ENCODE results near the gene EPC2. TPM values are rescaled to one million over a fixed set of nuclear protein-coding genes. Genes with fewer than 3 reads are reported as not detected.
"Not testable (repeated sequence)": the region's sequence is repeated elsewhere in the genome, so short reads cannot be mapped to it uniquely, and the experiment has no call there.

Gene EPC2
- total RNA-seq, 1 experiment from 2014 or later = 12.6 TPM

DNA sequence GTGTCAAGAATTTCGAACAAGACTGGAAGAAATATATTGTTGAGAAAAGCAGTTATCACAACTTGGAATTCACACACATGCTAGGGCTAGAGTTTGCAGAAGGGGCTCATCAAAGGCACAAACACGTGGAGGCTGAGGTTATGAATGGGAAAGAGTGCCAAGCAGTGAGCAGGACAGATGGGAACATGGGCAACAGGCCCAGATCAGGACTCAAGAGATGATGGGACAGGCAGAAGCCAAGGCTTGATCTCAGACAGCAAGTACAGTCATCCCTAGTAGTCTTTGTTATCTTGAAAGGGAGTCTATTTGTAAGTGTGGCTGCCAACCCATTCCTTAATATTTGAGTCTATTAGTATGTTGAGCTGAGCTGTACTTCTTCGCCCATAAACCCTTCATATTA, 22.2 kb upstream of the EPC2 start:
- H3K36me3 ChIP-seq = no peaks in the 10 kb centered on the region
- no peak for DNase-seq
- H3K27me3 ChIP-seq = no peaks in the 10 kb centered on the region
- no peaks in the 10 kb centered on the region for H3K9me3 ChIP-seq
- H3K4me3 ChIP-seq = no peak overlapping the region

DNA sequence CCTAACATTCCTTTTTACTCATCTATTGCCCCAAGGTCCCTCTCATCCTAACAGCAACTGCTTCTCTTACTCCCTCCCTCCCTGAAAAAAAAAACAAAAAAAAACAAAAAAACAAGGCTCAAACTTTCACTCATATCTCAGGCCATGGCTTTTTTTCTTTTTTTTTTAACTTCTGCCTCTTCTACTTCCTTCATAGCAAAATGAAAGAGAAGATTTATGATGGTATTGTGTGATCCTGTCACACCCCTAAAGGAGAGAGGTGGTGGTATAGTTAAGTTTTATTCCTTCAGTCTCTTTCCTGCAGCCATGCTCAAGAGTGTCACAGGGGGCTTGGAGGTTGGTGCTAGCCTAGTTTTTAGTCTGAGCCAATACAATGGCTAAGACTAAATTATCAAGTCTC, 21.5 kb upstream of the EPC2 start:
- Histone ChIP-seq H3K9me3 (no peaks in the 10 kb centered on the region), H3K27me3 (no peaks in the 10 kb centered on the region; the same call in 1 of the 2 replicates), H3K4me3 (no peak overlapping the region), H3K36me3 (no peaks in the 10 kb centered on the region)
- no peak for DNase-seq

DNA sequence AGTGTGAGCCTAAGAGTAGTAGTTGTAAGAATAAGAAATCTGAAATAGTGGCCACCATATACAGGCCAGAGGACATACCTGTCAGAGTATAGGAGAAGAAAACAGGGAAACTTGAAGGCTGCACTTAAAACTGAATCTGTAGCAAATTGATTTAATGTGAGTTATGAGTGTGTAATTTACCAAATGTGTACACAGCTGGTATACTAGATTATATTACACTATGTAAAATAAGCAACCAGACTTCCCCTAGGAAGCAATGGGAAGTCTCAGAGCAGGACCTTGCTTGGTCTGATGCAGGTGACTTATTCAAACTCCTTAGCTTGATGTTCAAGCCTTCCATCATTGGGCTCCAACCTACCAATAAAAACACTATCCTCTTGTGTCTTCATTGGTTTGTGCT, 17.3 kb upstream of the EPC2 start:
- Histone ChIP-seq H3K27me3 (no peaks in the 10 kb centered on the region; the same call in 1 of the 2 replicates), H3K36me3 (no peaks in the 10 kb centered on the region), H3K9me3 (no peaks in the 10 kb centered on the region), H3K4me3 (no peak overlapping the region)
- DNase-seq = no peak

DNA sequence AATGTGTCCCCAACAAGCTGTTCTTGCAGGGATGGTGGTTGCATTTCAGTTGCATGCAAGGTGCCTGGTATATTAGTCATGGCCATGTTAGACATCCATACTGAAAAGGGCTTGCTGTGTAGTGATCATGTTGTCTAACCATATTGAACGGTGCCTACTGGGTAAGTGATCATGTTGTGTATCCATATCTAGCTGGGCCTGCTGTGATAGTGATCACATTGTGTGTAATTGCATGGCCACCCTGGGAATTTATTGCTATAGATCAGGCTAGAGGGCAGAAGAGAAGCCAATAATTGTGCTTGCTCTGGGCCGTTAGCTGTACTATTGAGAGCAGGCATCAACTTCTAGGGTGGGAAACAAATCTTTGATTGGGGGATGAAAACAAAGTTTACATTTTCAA, 9.8 kb upstream of the EPC2 start:
- Histone ChIP-seq H3K9me3 (no peaks in the 10 kb centered on the region), H3K27me3 (no peaks in the 10 kb centered on the region; the same call in 1 of the 2 replicates), H3K36me3 (no peaks in the 10 kb centered on the region), H3K4me3 (no peak overlapping the region)
- no peak for DNase-seq

DNA sequence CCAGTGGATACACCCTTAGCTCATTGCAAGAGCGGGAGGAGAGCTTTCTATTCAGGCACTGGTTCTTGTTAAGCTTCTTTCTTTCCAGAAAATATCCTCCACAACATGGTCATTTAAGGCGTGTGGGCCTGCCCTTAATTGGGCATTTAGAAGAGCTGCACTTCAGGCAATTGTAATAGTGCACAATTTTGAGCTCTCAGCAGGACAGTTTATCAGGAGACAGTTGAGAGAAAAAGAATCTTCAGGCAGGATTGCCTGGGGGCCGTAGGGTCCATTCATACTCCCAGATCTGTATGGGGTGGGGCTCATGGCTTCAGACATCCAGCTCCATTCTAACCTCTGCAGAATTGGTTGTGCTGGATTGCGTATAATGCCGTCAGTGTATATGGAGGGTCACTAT, 6.0 kb upstream of the EPC2 start:
- Histone ChIP-seq H3K36me3 (no peaks in the 10 kb centered on the region), H3K4me3 (no peak overlapping the region), H3K27me3 (peaks cover 8% of the 10 kb centered on the region), H3K9me3 (no peaks in the 10 kb centered on the region)
- no peak for DNase-seq

DNA sequence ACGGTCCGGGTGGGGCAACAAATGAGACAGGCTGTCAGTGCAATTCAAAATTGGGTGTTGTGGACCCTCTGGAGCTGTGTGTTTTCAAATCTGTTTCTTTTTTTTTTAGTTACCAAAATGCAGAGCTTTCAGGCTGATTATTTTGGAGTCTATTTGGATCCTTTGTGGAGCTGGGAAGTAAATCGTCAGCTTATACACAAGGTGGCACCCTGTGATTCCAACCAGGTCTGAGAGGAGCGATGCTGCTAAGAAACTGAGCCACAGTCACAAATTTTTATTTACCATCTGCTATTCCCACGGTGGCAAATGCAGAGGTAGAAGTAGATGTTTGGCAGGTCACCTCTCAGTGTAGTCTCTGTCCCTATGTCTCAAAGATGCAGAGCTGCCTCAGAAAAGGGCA, 3.8 kb upstream of the EPC2 start:
- DNase-seq = no peak
- no peak overlapping the region for H3K4me3 ChIP-seq

DNA sequence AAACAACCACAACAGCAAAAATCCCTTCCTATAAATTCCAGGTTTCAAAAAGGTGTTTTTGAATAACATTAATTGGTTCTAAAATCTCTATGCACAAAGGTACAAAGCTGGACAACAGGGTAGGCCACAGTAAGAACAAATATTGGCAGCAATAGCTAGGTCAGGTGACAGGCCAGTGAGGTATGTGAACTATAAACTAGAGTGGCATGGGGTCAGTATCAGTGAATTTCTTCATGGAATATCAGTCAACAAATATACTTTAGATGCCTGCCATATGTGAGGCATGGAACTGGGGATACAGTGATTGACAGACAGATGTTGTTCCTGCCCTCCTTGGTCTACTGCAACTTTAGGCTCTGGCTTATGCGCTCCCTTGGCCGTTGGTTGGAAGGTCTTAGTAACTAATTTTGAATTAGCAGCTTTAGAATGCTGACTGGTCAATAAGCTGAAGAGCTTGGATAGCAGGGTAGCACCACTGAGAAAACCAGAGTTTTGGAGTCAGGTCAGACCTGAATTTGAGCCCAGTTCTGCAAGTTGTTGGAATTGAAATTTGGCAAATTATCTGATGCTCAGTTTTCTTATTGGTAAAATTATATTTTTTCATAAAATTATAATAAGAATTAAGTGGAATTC, 2.3 kb upstream of the EPC2 start:
- H3K27me3 ChIP-seq = peaks cover 8% of the 10 kb centered on the region
- no peak overlapping the region for H3K4me3 ChIP-seq
- DNase-seq = no peak
- H3K36me3 ChIP-seq = no peaks in the 10 kb centered on the region
- no peaks in the 10 kb centered on the region for H3K9me3 ChIP-seq

More for the DNA sequence above, 3.8 kb upstream of the EPC2 start:
- Histone ChIP-seq H3K9me3 (no peaks in the 10 kb centered on the region), H3K36me3 (no peaks in the 10 kb centered on the region), H3K27me3 (peaks cover 8% of the 10 kb centered on the region)

DNA sequence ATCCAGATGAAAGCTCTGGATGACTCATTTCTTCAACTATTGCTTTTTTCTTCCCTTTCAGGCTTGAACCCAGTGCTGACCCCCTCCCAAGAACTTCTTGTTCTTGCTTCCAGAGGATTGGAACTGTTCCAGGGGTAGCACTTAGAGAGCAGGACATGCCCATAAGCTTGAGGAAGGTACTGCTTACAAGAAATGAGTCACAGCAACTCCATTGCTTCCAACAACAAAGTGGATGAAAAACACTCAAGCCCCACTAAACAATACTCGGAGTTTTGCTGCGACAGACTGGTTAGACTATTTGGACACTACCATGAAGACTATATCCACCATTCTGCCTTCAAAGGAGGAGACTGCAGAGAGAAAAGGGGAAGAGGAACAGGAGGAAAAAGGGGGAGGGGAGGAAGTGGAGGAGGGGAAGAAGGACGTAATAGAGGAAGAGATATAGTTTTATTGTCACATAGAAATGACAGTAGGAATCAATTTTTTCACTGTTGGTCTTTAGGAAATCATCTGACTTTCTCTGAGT, 1.6 kb upstream of the EPC2 start:
- H3K27me3 ChIP-seq = peaks cover 8% of the 10 kb centered on the region
- DNase-seq = no peak
- no peaks in the 10 kb centered on the region for H3K36me3 ChIP-seq
- H3K4me3 ChIP-seq = no peak overlapping the region
- no peaks in the 10 kb centered on the region for H3K9me3 ChIP-seq

DNA sequence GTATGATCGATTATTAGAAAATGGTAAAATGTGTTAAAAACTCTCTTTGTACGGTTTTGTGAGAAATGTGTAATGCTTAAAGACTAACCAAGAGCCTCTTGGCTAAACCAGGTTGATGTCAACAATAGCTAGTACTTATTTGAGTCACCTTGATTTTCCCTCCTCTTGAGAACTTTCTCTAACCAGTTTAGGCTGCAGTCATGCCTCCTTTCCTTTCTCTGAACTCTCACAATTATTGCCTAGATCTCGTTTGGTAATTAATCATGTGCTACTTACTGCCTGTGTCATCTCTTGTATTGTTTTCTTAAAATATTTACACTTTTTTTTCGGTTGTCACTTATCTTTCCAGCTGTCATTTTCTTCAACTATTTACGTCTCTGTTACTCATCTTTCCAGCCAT, 1.1 kb upstream of the EPC2 start:
- no peak for DNase-seq
- H3K9me3 ChIP-seq = no peaks in the 10 kb centered on the region
- H3K36me3 ChIP-seq = no peaks in the 10 kb centered on the region
- H3K4me3 ChIP-seq = no peak overlapping the region
- H3K27me3 ChIP-seq = peaks cover 8% of the 10 kb centered on the region

DNA sequence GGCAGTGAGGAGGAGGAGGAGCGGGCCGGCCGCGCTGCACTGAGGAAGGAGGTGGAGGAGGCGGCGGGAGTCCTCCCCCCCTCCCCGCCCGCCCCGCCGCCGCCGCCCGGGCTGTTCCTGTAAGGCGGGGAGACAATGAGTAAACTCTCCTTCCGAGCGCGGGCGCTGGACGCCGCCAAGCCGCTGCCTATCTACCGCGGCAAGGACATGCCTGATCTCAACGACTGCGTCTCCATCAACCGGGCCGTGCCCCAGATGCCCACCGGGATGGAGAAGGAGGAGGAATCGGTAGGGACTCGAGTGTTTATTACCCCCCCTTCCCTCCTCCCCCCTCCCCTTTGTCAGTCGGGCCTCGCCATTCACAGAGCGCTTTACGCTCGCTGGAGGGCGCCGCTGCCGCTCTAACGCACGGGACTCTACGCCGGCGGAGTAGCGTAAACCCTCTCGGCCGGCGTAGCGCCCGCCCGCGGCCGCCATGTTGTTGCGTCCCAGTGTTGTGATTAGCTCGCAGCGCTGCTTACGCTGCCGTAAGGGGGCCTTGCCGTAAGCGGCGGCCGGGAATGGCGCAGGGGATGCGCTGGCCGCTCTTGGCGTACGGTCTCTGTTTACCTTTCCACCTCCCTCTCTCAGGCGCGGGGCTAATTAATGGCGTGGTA, 460 bp downstream of the EPC2 start:
- Histone ChIP-seq H3K36me3 (no peaks in the 10 kb centered on the region), H3K9me3 (no peaks in the 10 kb centered on the region)
- DNase-seq = peak; percentile 85

DNA sequence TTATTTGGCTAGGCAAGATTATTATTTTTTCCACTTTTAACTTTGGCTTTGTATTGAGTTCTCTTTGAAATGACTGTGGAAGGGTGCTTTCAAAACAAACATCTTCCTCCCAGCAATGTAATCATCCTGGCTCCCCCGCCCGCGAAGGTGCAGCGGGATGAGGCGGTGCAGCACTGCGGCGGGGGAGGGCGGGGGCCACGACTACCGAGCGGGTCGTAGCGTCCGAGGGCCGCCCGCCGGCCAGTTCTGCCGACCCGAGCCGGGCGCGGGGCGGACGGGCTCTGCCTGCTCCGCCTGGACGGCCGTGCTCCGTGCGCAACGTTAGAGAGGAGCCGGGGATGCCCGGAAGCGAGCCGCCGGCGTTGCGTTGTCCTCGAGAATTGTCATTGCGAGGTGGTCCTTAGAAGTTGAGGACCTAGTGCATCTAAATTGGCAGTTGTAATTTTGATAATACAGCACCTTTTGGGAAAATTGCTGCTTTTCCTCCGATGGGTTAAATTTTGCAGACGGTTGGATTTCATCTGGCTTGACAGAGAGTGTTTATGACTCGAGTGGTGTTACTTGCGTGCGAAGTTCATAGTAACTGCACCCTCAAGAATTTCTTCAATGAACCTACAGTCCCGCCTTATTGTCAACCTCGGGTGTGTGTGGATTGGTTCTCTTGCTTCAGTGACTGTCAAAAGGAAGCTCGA, 1.1 kb downstream of the EPC2 start:
- H3K4me3 ChIP-seq = peak overlapping the region; percentile 87
- H3K27me3 ChIP-seq = peaks cover 8% of the 10 kb centered on the region
- DNase-seq = peak; percentile 56
- no peaks in the 10 kb centered on the region for H3K36me3 ChIP-seq
- H3K9me3 ChIP-seq = no peaks in the 10 kb centered on the region

More for the DNA sequence above, 460 bp downstream of the EPC2 start:
- Histone ChIP-seq H3K27me3 (peaks cover 8% of the 10 kb centered on the region), H3K4me3 (peak overlapping the region; percentile 87)

DNA sequence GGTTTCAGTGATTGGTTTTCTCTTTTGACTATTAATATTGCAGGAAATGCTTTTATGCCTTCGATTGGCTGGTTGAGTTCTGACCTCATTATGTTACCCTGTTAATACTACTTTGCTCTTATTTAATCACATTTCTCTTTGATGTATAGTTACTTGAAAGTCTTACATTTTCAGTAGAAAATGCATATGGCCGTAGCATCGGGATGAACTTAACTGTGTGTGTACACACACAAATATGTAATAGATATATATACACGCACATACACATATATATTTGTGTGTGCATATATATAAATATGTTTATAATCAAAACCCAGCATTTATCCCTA, 1.6 kb downstream of the EPC2 start:
- H3K9me3 ChIP-seq = no peaks in the 10 kb centered on the region
- H3K36me3 ChIP-seq = no peaks in the 10 kb centered on the region
- peak overlapping the region; percentile 87 for H3K4me3 ChIP-seq
- peaks cover 8% of the 10 kb centered on the region for H3K27me3 ChIP-seq
- DNase-seq = no peak

DNA sequence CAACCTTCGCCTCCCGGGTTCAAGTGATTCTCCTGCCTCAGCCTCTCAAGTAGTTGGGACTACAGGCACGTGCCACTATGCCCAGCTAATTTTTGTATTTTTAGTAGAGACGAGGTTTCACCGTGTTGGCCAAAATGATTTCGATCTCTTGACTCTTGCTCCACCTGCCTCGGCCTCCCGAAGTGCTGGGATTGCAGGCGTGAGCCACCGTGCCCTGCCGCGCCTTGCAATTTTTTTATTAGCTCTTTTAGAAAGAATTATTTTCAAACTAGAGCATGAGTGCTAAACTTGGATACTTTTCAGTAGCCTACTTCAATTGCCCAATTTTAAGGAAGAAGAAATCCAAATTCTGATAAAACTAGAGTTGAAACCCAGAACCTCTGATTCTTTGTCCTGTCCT, 3.2 kb downstream of the EPC2 start:
- not testable (repeated sequence) for H3K36me3 ChIP-seq, DNase-seq, H3K4me3 ChIP-seq

DNA sequence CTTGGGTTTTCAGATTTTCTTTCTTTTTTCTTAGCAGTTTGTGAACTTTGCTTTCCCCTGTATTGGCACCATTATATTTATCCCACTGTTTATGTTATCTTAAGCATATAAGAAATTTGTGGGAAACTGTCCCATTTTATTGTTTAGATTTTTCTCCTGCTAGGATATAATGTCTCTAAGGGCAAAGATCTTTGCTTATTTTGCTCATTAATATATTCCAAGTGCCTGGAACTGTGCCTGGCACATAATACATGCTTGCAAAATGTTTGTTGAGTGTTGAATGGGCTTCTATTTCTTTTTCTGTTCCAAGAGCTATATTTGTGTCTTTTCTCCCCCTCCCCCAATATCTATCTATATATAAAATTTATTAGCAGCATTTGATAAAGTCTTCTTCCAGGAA, 5.4 kb downstream of the EPC2 start:
- no peak for DNase-seq
- Histone ChIP-seq H3K9me3 (no peaks in the 10 kb centered on the region), H3K4me3 (no peak overlapping the region), H3K36me3 (no peaks in the 10 kb centered on the region), H3K27me3 (no peaks in the 10 kb centered on the region)

More for the DNA sequence above, 3.2 kb downstream of the EPC2 start:
- H3K27me3 ChIP-seq, H3K9me3 ChIP-seq: not testable (repeated sequence)

DNA sequence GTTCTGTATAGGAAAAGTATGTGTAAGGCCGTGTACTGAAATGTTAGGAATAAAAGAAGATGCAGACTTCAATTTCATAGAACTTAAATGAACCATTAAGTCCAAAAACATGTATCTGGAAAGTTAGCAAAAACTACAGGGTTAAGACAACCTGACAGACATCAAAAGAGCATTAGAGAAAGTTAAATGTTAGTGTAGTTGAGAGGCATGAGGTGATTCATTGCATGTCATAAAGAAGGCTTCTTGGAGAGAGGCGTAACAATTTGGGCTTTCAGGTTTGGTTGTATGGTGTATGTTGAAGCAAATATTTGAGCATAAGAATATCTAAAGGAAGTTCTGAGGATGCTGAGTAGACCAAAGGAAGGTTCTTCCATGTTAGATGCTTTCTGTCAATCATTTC, 6.3 kb downstream of the EPC2 start:
- Histone ChIP-seq H3K36me3 (no peaks in the 10 kb centered on the region), H3K9me3 (no peaks in the 10 kb centered on the region), H3K27me3 (no peaks in the 10 kb centered on the region), H3K4me3 (no peak overlapping the region)
- DNase-seq = no peak

DNA sequence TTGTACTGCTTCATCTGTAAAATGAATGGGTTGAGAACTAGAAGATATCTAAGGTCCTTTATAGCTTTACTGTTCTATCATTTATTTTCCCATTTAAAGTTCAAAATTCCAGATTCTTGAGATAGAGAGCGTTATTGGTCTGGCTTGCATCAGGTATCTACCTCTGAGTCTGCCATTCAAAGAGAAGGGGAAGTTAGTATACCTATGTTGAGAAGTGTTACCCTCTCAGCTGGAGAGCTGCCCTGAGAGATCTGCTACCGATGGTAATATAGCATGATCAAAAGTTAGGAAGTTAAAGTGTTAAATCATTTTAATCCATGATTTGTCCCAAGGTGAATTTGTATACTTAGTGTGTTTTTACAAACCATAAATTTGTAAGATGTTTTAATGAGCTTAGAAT, 7.4 kb downstream of the EPC2 start:
- no peaks in the 10 kb centered on the region for H3K9me3 ChIP-seq
- no peaks in the 10 kb centered on the region for H3K27me3 ChIP-seq
- DNase-seq = no peak
- no peak overlapping the region for H3K4me3 ChIP-seq
- H3K36me3 ChIP-seq = no peaks in the 10 kb centered on the region

DNA sequence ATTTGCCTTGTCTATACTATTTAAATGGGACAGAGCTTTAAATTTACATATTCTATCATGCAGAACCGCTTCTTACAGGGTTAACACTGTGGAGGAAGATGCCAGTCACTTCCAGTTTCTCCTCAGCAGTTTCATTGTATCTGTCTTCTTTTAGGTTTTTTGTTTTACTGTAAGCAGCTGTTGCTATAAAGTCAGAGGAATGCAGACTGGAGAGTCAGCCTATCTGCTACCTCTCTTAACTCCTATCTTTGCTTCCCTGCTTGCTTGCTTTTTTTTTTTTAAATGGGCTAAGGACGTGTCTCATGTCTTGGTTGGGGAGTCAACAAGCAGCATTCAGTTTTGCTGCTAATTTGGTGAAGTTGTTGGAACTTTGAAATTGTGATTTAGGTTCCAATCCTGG, 8.9 kb downstream of the EPC2 start:
- H3K36me3 ChIP-seq = no peaks in the 10 kb centered on the region
- H3K4me3 ChIP-seq = no peak overlapping the region
- H3K27me3 ChIP-seq = no peaks in the 10 kb centered on the region
- DNase-seq = no peak
- H3K9me3 ChIP-seq = no peaks in the 10 kb centered on the region

DNA sequence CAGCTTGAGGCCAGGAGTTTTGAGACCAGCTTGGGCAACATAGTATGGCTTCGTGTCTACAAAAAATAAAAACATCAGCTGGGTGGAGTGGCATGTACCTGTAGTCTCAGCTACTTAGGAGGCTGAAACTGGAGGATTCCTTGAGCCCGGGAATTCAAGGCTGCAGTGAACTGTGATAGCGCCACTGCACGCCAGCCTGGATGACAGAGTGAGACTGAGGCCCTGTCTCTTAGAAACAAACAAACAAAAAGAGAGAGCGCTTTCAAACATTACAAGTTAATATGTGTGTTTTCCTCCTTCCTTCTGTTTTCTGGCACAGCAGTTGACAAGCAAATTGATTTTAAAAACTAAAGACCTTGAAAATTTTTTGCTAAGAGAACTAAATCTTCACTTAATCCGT, 9.9 kb downstream of the EPC2 start:
- DNase-seq = no peak
- no peak overlapping the region for H3K4me3 ChIP-seq
- H3K9me3 ChIP-seq = no peaks in the 10 kb centered on the region
- no peaks in the 10 kb centered on the region for H3K36me3 ChIP-seq
- H3K27me3 ChIP-seq = no peaks in the 10 kb centered on the region

Measured in MG63 (cell line).